BLaER1 (cell line): Measurements from ENCODE around the gene TTC23L.

Experiments used
- H3K27ac ChIP-seq: shearing (Covaris generic); formaldehyde crosslinking; 2 replicates; pipeline ENCODE4 v1.8.1; 2022
- H3K27me3 ChIP-seq: shearing (Covaris generic); formaldehyde crosslinking; 2 replicates; pipeline ENCODE4 v1.8.1; 2022
- H3K36me3 ChIP-seq: shearing (Covaris generic); formaldehyde crosslinking; 2 replicates; pipeline ENCODE4 v1.8.1; 2022
- H3K4me1 ChIP-seq: shearing (Covaris generic); formaldehyde crosslinking; 2 replicates; pipeline ENCODE4 v1.8.1; 2022
- H3K4me2 ChIP-seq: shearing (Covaris generic); formaldehyde crosslinking; 2 replicates; pipeline ENCODE4 v1.8.1; 2022
- H3K4me3 ChIP-seq: shearing (Covaris generic); formaldehyde crosslinking; 2 replicates; pipeline ENCODE4 v1.8.1; 2022
- H3K9ac ChIP-seq: shearing (Covaris generic); formaldehyde crosslinking; 2 replicates; pipeline ENCODE4 v1.8.1; 2022
- H3K9me3 ChIP-seq: shearing (Covaris generic); formaldehyde crosslinking; 2 replicates; pipeline ENCODE4 v1.8.1; 2022
- H4K20me1 ChIP-seq: shearing (Covaris generic); formaldehyde crosslinking; 2 replicates; pipeline ENCODE4 v1.8.1; 2022
- Cebpa-rat ChIP-seq: shearing (Covaris generic); IDR thresholded peaks from 2 replicates; pipeline ENCODE4 v1.8.1; 2022

TTC23L gene

GRCh38 chr5:34838785-34839714, at the start of gene TTC23L:
TTC23L (plus strand) TSS chr5:34839164; CDS start chr5:34840672, 1,508 bp downstream.
- Histone ChIP-seq H3K4me1 (peaks cover 14% of the 10 kb centered on the region), H3K36me3 (no peaks in the 10 kb centered on the region), H3K27ac (no peak within 1 kb of the TSS), H3K4me2 (peak within 1 kb of the TSS; percentile 87), H3K4me3 (peak within 1 kb of the TSS; percentile 70), H3K27me3 (no peaks in the 10 kb centered on the region), H4K20me1 (no peaks in the 10 kb centered on the region), H3K9me3 (no peaks in the 10 kb centered on the region), H3K9ac (peak within 1 kb of the TSS; percentile 26; the same call in 1 of the 2 replicates)
- TF ChIP-seq Cebpa-rat, result no peak

GRCh38 chr5:34789639-34790038, 49.3 kb upstream of the TTC23L start:
- peaks cover 12% of the 10 kb centered on the region for H3K36me3 ChIP-seq
- no peak overlapping the region for H3K4me3 ChIP-seq
- no peak overlapping the region for H3K4me2 ChIP-seq
- no peaks in the 10 kb centered on the region for H3K27me3 ChIP-seq
- no peaks in the 10 kb centered on the region for H3K4me1 ChIP-seq
- H3K9me3 ChIP-seq, result peaks cover 22% of the 10 kb centered on the region
- TF ChIP-seq Cebpa-rat, result no peak
- no peaks in the 10 kb centered on the region for H4K20me1 ChIP-seq
- H3K27ac ChIP-seq, result no peak overlapping the region
- no peak overlapping the region for H3K9ac ChIP-seq

GRCh38 chr5:34790069-34790468, 48.9 kb upstream of the TTC23L start:
- no peaks in the 10 kb centered on the region for H3K4me1 ChIP-seq
- TF ChIP-seq Cebpa-rat, result no peak
- peaks cover 17% of the 10 kb centered on the region for H3K36me3 ChIP-seq
- no peaks in the 10 kb centered on the region for H3K27me3 ChIP-seq
- H3K4me3 ChIP-seq, result no peak overlapping the region
- H3K9me3 ChIP-seq, result peaks cover 22% of the 10 kb centered on the region
- H4K20me1 ChIP-seq, result no peaks in the 10 kb centered on the region
- no peak overlapping the region for H3K4me2 ChIP-seq
- no peak overlapping the region for H3K9ac ChIP-seq
- H3K27ac ChIP-seq, result no peak overlapping the region

- Histone ChIP-seq H4K20me1 (no peaks in the 10 kb centered on the region), H3K27me3 (no peaks in the 10 kb centered on the region), H3K4me2 (no peak overlapping the region), H3K9ac (no peak overlapping the region), H3K9me3 (peaks cover 6% of the 10 kb centered on the region), H3K36me3 (peaks cover 11% of the 10 kb centered on the region), H3K4me3 (no peak overlapping the region), H3K27ac (no peak overlapping the region), H3K4me1 (no peaks in the 10 kb centered on the region)
- no peak for TF ChIP-seq Cebpa-rat
Observed at GRCh38 chr5:34791761-34792244, 47.2 kb upstream of the TTC23L start.

- Histone ChIP-seq H3K36me3 (peaks cover 49% of the 10 kb centered on the region), H3K9me3 (no peaks in the 10 kb centered on the region), H3K4me1 (no peaks in the 10 kb centered on the region), H3K27ac (no peak overlapping the region), H3K9ac (no peak overlapping the region), H3K4me3 (no peak overlapping the region), H3K27me3 (no peaks in the 10 kb centered on the region), H4K20me1 (no peaks in the 10 kb centered on the region), H3K4me2 (no peak overlapping the region)
- TF ChIP-seq Cebpa-rat, result 0 out of 2 replicates have a peak, but pooled peaks have one; percentile 12
Observed at GRCh38 chr5:34802834-34803563, 36.0 kb upstream of the TTC23L start.

- H3K4me1 ChIP-seq, result no peaks in the 10 kb centered on the region
- no peak overlapping the region for H3K9ac ChIP-seq
- H4K20me1 ChIP-seq, result no peaks in the 10 kb centered on the region
- no peaks in the 10 kb centered on the region for H3K27me3 ChIP-seq
- peaks cover 40% of the 10 kb centered on the region for H3K36me3 ChIP-seq
- H3K4me3 ChIP-seq, result no peak overlapping the region
- TF ChIP-seq Cebpa-rat, result no peak
- no peak overlapping the region for H3K4me2 ChIP-seq
- no peaks in the 10 kb centered on the region for H3K9me3 ChIP-seq
- H3K27ac ChIP-seq, result no peak overlapping the region
Observed at GRCh38 chr5:34803974-34804732, 34.8 kb upstream of the TTC23L start.

GRCh38 chr5:34804913-34805312, 34.1 kb upstream of the TTC23L start:
- H3K4me2 ChIP-seq, result no peak overlapping the region
- TF ChIP-seq Cebpa-rat, result no peak
- H3K9ac ChIP-seq, result no peak overlapping the region
- H3K9me3 ChIP-seq, result no peaks in the 10 kb centered on the region
- no peaks in the 10 kb centered on the region for H4K20me1 ChIP-seq
- no peak overlapping the region for H3K4me3 ChIP-seq
- H3K36me3 ChIP-seq, result peaks cover 37% of the 10 kb centered on the region
- H3K27me3 ChIP-seq, result no peaks in the 10 kb centered on the region
- H3K4me1 ChIP-seq, result no peaks in the 10 kb centered on the region
- H3K27ac ChIP-seq, result no peak overlapping the region

GRCh38 chr5:34806532-34806931, 32.4 kb upstream of the TTC23L start:
- no peaks in the 10 kb centered on the region for H3K9me3 ChIP-seq
- peaks cover 22% of the 10 kb centered on the region for H3K36me3 ChIP-seq
- no peak overlapping the region for H3K9ac ChIP-seq
- H4K20me1 ChIP-seq, result no peaks in the 10 kb centered on the region
- H3K27ac ChIP-seq, result no peak overlapping the region
- H3K27me3 ChIP-seq, result no peaks in the 10 kb centered on the region
- no peaks in the 10 kb centered on the region for H3K4me1 ChIP-seq
- H3K4me2 ChIP-seq, result no peak overlapping the region
- no peak overlapping the region for H3K4me3 ChIP-seq
- no peak for TF ChIP-seq Cebpa-rat

- Histone ChIP-seq H3K4me3 (no peak overlapping the region), H4K20me1 (no peaks in the 10 kb centered on the region), H3K27me3 (no peaks in the 10 kb centered on the region), H3K9me3 (no peaks in the 10 kb centered on the region), H3K27ac (no peak overlapping the region), H3K4me2 (no peak overlapping the region), H3K36me3 (peaks cover 8% of the 10 kb centered on the region), H3K9ac (no peak overlapping the region), H3K4me1 (no peaks in the 10 kb centered on the region)
- no peak for TF ChIP-seq Cebpa-rat
Observed at GRCh38 chr5:34811706-34812105, 27.3 kb upstream of the TTC23L start.
